HG03103 (cell line): ENCODE results near the gene SVEP1.
"Not testable (repeated sequence)": the region's sequence is repeated elsewhere in the genome, so short reads cannot be mapped to it uniquely, and the experiment has no call there.

Experiments
- ATAC-seq: cut with Tn5 transposase; IDR thresholded peaks from one replicate; pipeline ENCODE4 v1.9.1; 2021; ENCODE audit warnings: low read depth; ENCODE audit not compliant: unreplicated experiment

Gene SVEP1

GRCh38 chr9:110391826-110392485 is 187.6 kb downstream of the SVEP1 start:
- no peak for ATAC-seq

DNA sequence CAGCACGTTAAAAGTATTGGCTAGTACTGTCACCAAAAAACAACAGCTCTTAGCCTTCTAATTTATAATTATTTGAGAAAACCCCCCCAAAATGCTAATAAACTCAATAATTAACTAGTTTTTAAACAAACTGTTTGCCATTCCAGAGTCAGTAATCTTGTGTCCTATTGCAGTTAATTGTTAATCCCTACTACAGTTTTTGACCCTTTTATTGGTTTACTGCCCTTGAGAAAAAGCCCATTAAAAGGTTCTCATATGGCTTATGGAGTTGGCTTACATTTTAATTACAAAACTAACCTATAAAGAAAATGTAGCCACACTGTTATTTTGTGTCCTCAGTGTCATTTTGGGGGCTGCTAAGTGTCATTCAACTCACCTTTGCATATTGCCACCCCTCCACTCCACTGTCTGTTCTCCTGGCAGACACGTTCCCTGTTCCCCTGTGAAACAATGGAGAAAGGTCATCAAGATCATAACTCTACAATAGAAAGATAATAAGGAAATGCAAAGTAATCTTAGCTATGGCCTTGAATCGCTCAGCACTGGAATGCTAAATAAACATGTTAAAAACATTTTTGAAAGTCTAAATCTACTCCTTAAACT is 190.3 kb downstream of the SVEP1 start:
- no peak for ATAC-seq

GRCh38 chr9:110383491-110383890 is 196.1 kb downstream of the SVEP1 start:
- no peak for ATAC-seq

DNA sequence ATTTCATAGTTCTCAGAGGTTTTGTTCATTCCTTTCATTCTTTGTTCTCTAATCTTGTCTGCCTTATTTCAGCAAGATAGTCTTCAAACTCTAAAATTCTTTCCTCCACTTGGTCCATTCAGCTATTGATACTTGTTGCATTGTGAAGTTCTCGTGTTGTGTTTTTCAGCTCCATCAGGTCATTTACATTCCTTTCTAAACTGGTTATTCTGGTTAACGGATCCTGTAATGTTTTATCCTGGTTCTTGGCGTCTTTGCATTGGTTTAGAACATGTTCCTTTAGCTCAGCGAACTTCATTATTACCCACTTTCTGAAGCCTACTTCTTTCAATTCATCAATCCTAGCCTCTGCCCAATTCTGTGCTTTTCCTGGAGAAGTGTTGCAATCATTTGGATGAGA is 196.8 kb downstream of the SVEP1 start:
- no peak for ATAC-seq

DNA sequence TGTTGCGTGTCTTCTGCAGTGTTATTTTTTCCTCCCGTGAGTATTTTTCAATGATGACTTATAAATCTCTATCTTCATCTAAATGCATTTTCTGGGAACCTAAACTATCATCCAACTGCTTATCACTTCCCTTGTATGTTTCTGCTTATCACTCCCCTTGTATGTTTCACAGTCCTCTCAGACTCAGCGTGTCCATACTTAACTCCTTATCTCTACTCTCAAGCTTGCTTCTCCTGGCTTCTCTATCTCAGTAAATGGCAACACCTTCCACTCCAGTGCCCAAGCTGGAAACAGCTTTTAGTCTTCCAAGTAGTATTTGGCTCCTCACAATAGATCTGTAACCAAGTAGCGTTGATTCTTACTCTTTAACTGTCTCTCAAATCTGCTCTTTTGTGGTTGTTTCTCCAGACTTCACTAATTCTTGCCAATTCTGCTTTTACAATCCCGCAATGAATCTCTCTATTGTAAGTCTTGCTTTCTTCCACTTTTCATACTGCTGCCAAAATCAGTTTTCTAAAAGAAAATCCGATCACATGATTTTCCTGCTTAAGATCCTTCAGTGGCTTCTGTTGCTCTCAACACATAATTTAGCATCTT is 208.0 kb downstream of the SVEP1 start:
- ATAC-seq, result no peak

DNA sequence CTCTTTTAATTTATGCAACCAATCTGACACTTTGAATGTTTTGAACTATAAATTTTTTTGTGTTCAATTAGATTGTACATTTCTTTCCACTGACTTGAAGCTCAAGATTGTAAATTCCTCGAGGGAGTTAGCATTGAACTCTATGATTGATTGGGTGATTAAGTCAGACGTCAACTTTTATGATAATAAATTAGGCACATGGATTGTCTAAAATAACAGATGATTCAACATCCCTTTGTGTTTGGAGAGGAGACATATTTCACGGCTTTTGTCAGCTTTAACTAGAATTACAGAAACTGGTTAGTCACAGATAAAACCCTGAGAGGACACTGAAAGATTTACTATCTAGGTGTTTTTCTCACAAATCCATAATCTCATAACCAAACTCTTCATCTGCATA is 209.2 kb downstream of the SVEP1 start:
- ATAC-seq, result no peak

- no peak for ATAC-seq
Measured at GRCh38 chr9:110364451-110364850, 215.1 kb downstream of the SVEP1 start.

- not testable (repeated sequence) for ATAC-seq
Measured at GRCh38 chr9:110358992-110359391, 220.5 kb downstream of the SVEP1 start.

DNA sequence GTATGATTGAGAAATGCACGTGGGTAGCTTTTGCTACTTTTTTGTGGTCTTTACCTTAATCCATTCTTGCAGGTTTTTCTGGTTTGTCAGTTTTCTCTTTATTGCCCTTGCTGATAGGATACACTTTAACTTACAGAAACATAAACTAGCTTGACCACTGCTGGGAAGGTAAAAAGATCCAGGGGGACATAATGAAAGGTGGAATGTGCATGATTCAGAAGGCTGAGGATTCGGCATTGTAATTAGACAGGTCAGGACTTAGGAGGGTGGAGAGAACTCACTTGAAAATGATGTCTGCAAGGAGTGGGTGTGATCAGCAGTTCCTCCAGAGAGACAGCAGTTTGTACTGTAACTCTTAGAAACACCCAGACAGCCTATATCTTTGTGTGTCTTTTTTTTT is 222.0 kb downstream of the SVEP1 start:
- no peak for ATAC-seq

DNA sequence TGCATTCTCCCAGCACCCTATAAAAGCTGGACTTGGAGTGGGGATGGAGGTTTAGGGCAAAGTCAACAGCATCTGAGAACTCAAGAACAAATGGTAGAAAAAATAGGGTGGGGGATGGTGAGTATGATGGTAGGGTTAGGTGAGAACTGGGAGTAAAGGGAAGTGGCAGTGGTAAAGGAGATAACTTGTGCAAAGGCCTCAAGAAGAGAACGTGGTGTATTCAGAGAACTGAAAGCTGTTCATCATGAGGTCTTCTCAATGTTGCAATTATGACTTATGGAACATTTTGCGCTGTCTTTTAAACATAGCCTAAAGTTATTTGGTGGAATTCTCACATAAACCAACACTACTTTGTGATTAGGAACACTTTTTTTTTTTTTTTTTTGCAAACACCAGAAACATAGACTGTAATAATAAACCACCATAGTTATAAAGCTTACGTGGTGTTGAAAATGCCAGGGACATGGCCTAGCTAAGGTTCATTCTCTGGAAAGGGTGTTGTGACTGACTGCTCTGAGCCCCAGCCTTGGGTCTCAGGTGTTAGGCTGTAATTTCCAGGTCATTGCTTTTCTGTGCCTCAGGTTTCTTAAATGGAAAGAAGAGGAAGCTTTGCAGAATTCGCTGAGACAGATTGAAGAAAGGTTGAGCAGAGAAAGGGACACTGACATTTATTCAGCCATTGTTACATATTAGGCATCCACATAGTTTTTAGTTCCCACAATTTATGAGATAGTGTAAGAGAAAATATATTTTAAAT is 222.7 kb downstream of the SVEP1 start:
- ATAC-seq, result no peak

- ATAC-seq, result no peak
Measured at GRCh38 chr9:110355911-110356310, 223.6 kb downstream of the SVEP1 start.

GRCh38 chr9:110351009-110351467 is 228.5 kb downstream of the SVEP1 start:
- no peak for ATAC-seq

- ATAC-seq, result no peak
Measured at GRCh38 chr9:110346325-110346724, 233.2 kb downstream of the SVEP1 start.

DNA sequence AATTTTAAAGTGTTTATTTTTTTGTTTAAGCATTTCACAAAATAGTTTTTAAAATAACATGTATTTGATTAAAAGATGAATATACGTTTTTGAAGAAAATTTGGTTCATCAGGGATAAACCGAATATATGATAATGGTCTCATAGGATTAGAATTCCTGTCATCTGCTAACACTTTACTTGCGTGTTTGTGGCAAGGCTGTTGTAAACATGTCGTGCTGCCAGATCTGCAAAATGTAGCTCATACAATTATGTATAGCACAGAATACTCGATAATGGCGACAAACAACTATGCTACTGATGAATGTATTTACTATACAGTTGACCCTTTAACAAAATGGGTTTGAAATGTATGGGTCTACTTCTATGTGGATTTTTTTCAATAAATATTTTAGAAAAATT is 234.7 kb downstream of the SVEP1 start:
- ATAC-seq, result no peak

GRCh38 chr9:110343551-110343950 is 236.0 kb downstream of the SVEP1 start:
- no peak for ATAC-seq

- no peak for ATAC-seq
Measured at GRCh38 chr9:110340306-110340705, 239.2 kb downstream of the SVEP1 start.

- no peak for ATAC-seq
Measured at GRCh38 chr9:110338143-110338542, 241.4 kb downstream of the SVEP1 start.

- ATAC-seq, result no peak
Measured at GRCh38 chr9:110337727-110338126, 241.8 kb downstream of the SVEP1 start, which contains the start of gene TXNDC8. Gene TXNDC8, minus strand, starts transcription at chr9:110337863.

DNA sequence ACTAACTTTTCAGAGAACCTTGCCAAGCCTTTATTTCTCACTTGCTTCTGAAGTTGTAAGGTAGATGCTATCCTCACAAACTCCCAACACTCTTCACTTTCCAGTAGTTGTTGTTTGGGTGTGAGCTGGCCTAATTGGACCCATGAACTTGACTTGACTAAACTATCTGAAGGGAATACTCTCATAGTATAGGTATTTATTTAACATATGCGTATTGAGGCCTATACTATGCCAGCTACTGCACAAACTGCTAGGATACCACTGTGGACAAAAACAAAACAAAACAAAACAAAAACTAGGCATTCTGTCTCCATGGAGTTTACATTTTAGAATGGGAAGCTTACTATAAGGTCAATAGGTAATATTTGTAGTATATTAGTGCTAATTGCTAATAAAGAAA is 243.2 kb downstream of the SVEP1 start:
- ATAC-seq, result no peak

- ATAC-seq, result no peak
Measured at GRCh38 chr9:110334871-110335270, 244.7 kb downstream of the SVEP1 start.

DNA sequence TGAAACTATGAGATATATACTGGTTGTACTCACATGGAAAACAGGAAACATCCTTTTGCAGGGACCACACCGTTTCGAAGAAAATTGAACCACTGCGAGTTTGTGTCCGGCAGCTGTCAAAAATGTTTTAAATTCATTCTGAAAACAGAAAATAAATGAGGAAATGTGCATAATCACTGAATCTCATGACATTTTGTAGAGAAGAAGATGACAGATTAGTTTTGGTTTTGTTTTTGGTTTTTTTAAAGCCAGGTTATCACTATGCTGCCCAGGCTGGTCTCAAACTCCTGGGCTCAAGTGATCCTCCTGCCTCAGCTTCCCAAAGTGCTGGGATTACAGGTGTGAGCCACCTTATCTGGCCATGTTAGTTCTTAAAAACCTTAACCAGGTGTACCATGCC is 245.4 kb downstream of the SVEP1 start:
- no peak for ATAC-seq
